Stimulated activated CD8-positive, alpha-beta memory T cell treated with anti-CD3 and anti-CD28 coated beads, Interleukin-4, amount 100 ng/mL, for 48 hours (primary cell): ENCODE data around the gene ARMC9.
"Not testable (repeated sequence)": the region's sequence is repeated elsewhere in the genome, so short reads cannot be mapped to it uniquely, and the experiment has no call there.

Experiments used
- DNase-seq: peaks from one replicate; pipeline ENCODE4 v3.0.0-alpha.2; 2020

The ARMC9 gene

GRCh38 chr2:231371430-231372054 is 173.1 kb downstream of the ARMC9 start:
- no peak for DNase-seq

GRCh38 chr2:231372326-231372725 is 173.9 kb downstream of the ARMC9 start:
- DNase-seq: no peak

GRCh38 chr2:231373184-231373583 is 174.8 kb downstream of the ARMC9 start:
- DNase-seq: no peak

- no peak for DNase-seq
Observed at GRCh38 chr2:231373786-231374349, 175.4 kb downstream of the ARMC9 start.

DNA sequence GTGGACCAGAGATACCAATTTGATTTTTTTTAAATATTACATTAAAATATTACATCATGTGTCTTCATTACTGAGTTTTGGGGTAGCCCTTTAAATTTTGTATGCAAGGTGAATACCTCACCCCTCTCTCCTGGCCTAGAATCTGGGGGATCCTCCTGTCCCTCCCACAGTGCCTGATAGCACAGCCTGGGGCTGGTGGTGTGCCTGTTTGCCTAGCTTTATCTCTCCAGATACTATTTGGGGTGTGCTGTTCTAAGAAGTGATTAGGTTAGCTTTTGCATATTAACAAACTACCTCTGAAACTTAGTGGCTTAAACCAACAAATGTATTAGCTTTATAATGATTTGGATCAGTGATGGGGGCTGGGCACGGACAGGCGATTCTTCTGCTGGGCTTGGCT is 176.3 kb downstream of the ARMC9 start:
- DNase-seq: no peak

DNA sequence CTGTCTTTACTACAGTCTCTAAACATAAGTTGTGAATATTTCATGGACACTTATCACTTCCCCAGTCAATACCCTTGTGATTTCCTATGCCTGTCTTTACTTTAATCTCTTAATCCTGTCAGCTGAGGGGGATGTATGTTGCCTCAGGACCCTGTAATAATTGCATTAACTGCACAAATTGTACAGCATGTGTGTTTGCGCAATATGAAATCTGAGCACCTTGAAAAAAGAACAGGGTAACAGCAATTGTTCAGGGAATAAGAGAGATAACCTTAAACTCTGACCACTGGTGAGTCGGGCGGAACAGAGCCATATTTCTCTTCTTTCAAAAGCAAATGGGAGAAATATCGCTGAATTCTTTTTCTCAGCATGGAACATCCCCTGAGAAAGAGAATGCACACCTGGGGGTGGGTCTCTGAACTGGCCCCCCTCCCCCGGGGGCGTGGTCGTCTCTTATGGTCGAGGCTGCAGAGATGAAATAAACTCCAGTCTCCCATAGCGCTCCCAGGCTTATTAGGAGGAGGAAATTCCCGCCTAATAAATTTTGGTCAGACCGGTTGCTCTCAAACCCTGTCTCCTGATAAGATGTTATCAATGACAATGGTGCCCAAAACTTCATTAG is 177.7 kb downstream of the ARMC9 start:
- DNase-seq: not testable (repeated sequence)

DNA sequence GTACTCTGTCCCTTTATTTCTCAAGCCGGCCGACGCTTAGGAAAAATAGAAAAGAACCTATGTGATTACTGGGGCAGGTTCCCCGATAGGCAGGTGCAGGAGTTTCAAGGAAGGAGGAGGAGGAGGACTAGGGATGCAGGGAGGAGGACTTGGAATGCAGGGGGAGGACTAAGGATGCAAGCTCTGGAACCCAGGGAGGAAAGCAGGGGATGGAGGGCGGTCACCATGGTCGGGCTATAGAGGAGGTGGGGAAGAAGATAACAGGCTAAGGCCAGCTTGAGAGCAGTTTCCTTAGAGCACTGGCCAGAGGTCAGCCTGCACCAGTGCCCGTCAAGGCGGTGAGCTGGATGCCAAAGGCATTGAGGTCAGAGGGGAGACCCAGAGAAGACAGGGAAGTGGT is 178.4 kb downstream of the ARMC9 start:
- no peak for DNase-seq

- no peak for DNase-seq
Observed at GRCh38 chr2:231378026-231378722, 179.7 kb downstream of the ARMC9 start.

DNA sequence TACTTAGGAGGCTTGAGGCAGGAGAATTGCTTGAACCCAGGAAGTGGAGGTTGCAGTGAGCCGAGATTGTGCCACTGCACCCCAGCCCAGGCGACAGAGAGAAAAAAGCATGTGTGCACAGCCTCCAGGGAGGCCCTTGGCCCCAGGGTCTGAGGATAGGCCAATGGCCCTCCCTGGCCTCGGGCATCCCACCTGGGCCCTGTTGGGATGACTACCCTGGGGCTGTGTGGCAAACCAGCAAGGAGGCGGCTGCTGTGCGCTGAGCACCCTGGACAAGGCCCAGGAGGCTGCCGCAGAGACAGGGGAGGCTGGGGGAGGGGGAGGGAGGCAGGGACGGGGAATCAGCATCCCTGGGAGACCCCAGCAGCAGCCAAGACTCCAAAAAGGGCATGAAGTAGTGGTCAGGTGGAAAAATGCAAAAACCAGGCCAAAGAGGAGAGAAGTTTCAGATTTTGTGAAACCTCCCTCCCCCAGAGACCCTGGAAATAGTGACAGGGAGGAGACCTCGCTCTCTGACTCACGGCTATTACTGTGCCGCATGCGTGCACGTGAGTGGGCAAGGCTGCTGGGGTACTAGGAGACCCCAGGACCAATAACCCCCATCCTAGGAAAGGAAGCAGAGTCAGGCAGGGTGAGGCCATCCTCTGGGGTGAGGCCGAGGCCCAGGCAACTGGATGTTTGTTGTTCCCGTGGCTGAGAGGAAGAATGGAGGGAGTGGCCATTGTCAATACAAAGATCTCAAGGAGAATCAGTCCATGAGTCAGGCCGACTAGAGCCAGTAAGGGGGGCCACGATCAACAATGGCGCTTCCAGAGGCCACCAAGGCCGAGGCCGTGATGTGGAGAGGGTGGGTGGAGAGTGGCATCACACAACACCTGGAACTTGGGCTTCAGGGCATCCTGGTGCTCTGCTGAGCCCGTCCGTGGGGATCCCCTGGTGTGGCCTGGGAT is 181.1 kb downstream of the ARMC9 start:
- DNase-seq: no peak

DNA sequence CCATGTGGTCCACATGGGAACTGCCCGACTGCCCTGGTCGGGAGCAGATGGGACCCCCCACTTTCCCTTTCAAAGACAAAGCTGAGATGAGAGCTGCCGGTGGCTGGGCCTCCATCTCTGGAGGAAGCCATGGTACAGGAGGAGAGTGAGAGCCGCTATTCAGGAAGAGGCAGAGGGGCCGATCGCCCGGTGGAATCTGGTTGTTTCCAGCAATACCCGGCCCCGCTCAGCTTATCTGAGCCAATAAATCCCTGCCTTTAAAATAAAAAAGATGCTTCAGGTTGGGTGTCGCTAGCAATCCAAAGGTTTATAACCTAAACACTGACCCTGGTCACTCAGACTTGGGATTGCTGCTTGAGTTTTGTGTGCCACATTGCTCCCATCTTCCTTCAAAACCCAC is 181.9 kb downstream of the ARMC9 start:
- DNase-seq: no peak

DNA sequence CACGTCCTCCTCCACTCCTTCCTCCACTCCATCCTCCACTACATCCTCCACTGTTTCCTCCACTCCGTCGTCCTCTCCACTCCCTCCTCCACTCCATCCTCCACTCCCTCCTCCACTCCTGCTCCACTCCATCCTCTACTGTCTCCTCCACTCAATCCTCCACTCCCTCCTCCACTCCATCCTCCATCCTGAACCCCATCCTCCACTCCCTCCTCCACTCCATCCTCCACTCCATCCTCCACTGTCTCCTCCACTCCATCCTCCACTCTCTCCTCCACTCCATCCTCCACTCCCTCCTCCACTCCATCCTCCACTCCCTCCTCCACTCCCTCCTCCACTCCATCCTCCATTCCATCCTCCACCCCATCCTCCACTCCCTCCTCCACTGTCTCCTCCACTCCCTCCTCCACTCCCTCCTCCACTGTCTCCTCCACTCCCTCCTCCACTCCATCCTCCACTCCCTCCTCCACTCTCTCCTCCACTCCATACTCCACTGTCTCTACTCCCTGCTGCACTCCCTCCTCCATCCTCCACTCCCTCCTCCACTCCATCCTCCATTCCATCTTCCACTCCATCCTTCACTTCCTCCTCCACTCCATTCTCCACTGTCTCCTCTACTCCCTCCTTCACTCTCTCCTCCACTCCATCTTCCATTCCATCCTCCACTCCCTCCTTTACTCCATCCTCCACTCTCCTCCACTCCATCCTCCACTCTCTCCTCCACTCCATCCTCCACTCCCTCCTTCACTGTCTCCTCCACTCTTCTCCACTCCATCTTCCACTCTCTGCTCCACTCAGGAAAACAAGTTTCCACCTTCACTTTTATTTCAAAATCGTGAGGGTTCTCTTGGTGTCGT is 182.8 kb downstream of the ARMC9 start:
- DNase-seq: no peak

DNA sequence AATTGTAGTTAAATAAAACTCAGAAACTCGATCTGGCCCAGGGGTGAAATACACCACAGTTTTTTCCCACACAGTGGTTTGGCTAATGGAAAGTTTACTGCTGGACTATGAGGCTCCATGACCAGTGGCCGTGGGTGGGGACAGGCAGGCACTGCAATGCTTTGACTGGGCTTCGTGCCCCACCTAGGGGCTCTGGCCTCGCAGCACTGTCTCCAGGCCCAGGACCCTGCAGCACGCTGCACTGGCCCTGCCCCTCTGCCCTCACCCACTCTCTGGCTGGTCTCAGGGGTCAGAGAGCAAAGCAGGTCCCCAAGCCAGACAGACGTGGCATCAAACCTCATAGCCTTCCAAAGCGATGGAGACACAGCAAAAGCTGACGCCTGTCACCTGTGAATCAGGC is 183.7 kb downstream of the ARMC9 start:
- no peak for DNase-seq

- DNase-seq: no peak
Observed at GRCh38 chr2:231383416-231384108, 185.1 kb downstream of the ARMC9 start.

DNA sequence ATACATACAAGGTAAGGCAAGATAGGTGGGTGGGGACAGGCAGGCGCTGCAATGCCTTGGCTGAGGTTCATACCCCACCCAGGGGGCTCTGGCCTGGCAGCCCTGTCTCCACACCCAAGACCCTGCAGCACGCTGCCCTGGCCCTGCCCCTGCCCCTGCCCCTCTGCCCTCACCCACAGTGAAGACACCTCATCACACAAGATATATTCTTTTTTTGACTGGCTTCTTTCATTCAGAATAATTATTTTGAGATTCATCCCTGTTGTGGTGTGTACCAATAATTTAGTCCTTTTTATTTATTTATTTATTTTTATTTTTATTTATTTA is 185.6 kb downstream of the ARMC9 start:
- DNase-seq: no peak

DNA sequence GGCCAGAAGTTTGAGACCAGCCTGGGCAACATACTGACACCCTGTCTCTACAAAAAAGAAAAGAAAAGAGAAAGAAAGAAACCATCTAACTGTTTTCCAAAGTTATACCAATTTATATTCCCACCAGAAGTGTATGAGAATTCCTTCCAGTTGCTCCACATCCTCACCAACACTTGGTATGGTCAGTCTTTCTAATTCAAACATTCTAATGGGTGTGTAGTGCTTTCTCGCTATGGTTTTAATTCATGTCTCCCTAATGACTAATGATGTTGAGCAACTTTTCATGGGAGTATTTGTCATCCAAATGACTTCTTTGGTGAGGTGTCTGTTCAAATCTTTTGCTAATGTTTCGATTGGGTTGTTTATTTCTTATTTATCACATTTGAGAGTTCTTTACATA is 186.5 kb downstream of the ARMC9 start:
- DNase-seq: no peak

DNA sequence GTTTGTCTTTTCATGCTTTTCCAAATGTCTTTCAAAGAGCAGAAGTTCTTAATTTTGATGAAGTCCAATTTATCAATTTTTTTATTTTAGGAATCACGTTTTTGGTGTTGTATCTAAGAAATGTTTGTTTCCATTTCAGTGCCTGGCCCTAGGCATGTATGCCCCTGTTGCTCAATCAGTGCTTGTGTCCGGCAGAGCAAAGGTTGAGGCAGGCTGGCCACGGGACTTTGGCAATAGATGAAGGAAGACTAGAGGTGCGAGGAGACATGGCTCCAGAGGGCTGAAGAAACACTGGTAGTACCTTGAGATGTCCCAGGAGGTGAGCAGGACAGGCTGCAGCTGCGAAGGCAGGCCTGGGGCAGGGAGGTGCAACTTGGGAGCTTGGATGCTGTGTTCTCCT is 187.0 kb downstream of the ARMC9 start:
- no peak for DNase-seq

- DNase-seq: no peak
Observed at GRCh38 chr2:231386446-231386845, 188.0 kb downstream of the ARMC9 start.

DNA sequence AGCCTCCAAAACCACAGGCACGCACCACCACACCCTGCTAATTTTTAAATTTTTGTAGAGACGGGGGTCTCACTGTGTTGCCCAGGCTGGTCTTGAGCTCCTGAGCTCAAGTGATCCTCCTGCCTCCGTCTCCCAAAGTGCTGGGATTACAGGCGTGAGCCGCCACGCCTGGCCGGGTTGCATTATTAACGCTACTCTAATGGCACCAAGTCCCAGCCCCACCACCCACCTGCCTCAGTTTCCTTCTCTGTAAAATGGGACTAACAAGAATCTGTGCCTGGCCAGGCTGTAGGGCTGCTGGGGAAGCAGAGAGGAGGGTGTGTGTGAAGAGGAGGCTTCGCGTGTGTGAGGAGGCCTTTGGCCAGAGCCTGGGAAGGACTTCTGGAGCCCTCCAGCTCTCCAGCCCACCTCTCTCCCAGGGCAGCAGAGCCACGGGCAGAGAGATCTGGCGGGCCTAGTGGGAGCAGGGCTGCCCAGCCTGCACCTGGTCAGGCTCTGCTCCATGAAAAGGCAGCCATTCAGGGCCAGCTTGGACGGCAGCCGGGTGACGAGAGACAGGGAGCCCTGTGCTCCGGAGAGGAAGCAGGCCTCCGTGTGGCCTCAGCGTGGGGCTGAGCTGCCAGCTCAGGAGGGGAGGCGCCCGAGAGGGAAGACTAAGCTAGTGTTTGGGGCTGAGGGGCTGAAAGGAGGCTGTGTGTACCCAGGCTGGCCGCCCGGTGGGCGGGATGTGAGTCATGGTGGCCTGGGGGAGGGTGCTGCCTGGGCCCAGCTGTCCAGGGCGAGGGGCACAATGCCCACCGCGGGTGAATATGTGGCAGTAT is 189.7 kb downstream of the ARMC9 start:
- no peak for DNase-seq

- DNase-seq: no peak
Observed at GRCh38 chr2:231388725-231389346, 190.4 kb downstream of the ARMC9 start.

DNA sequence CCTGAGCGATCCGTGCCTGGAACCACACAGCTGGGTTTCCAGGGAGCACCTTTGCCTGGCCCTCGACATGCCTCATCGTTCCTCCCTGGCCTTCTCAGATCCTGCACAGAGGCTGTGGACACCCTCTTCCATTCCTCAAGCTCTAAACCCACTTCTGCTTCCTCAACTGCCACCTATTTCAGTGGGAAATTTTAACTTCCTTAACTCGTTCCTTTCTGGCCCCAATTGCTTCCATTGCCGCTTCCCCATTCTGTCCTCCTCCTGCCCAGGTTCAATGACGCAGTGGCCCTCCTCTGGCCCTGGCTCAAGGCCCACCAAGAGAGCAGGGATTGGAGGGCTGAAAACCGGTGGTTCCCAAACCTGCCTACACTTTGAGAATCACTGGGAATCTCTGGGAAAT is 192.2 kb downstream of the ARMC9 start:
- DNase-seq: no peak
